ENCODE measurements around the gene MBTPS1. TPM values are rescaled to one million over a fixed set of nuclear protein-coding genes. Genes with fewer than 3 reads are reported as not detected.
A peak's percentile ranks its signal among the peaks of the same experiment; 100 is the strongest.

MBTPS1 gene
- total and polyA plus RNA-seq, 9 of the 15 experiments (the other 6 are each of a cell fraction or from before 2014, with no cell fraction given) = 2.8 to 57.6 (median 43.8) TPM

DNA sequence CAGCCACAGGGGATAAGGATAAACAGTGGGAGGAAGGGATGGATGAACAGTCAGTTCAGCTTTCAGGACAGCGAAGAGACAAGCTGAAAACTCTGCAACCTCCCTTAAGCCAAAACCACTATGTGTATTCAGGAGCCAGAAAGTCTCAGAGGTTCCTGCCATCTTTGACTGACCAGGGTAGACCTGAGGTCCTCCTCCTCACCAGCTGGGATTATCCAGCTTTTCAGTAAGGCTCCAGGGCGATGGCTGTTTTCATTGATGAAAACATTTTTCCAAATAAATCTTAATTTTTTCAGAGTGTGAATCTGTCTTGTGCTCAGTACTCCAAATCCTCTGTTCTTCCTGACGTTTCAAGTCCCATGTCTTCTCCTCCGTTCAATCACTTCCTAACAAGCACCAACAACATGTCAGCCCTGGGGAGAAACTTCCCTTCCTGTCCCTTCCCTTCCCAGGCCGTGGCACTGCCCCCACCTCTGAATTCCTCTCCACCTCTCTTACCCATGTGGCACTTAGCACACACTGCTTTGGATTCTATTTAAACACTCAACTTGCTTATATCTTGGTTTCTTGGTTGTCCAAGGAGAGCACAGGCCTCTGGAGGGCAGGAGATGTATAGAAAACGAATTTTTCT lies 23.0 kb upstream of the MBTPS1 start (continued):
- no peak for TF ChIP-seq BHLHE40 (IDR thresholded peaks at IDR 0.05; ENCODE audit: low read length)
- TF ChIP-seq KLF10 (CRISPR knock-in tag; IDR thresholded peaks at IDR 0.05) = no peak
- TF ChIP-seq, protein P1, sequence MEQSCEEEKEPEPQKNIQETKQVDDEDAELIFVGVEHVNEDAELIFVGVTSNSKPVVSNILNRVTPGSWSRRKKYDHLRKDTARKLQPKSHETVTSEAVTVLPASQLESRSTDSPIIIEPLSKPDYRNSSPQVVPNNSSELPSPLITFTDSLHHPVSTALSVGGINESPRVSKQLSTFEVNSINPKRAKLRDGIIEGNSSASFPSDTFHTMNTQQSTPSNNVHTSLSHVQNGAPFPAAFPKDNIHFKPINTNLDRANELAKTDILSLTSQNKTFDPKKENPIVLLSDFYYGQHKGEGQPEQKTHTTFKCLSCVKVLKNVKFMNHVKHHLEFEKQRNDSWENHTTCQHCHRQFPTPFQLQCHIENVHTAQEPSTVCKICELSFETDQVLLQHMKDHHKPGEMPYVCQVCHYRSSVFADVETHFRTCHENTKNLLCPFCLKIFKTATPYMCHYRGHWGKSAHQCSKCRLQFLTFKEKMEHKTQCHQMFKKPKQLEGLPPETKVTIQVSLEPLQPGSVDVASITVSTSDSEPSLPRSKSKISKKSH (CRISPR knock-in tag; IDR thresholded peaks at IDR 0.05) = no peak
- TF ChIP-seq, protein P2, sequence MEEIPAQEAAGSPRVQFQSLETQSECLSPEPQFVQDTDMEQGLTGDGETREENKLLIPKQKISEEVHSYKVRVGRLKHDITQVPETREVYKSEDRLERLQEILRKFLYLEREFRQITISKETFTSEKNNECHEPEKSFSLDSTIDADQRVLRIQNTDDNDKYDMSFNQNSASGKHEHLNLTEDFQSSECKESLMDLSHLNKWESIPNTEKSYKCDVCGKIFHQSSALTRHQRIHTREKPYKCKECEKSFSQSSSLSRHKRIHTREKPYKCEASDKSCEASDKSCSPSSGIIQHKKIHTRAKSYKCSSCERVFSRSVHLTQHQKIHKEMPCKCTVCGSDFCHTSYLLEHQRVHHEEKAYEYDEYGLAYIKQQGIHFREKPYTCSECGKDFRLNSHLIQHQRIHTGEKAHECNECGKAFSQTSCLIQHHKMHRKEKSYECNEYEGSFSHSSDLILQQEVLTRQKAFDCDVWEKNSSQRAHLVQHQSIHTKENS (CRISPR knock-in tag; IDR thresholded peaks at IDR 0.05) = no peak
- no peak for TF ChIP-seq DACH1 (IDR thresholded peaks at IDR 0.05; ENCODE audit: partially characterized antibody)
- TF ChIP-seq NFYB (IDR thresholded peaks at IDR 0.05; ENCODE audit: extremely low read depth, insufficient read length) = no peak
- TF ChIP-seq TFAM (CRISPR knock-in tag; conservative IDR thresholded peaks at IDR 0.05) = no peak
- 0 out of 4 replicates have a peak, but pooled peaks of 1 of the 2 experiments have one; percentile 39 for TF ChIP-seq RAD21 (CRISPR knock-in tag; conservative IDR thresholded peaks at IDR 0.05 in 1 of 2, IDR thresholded peaks at IDR 0.05 in 1 of 2)
- TF ChIP-seq, protein P3, sequence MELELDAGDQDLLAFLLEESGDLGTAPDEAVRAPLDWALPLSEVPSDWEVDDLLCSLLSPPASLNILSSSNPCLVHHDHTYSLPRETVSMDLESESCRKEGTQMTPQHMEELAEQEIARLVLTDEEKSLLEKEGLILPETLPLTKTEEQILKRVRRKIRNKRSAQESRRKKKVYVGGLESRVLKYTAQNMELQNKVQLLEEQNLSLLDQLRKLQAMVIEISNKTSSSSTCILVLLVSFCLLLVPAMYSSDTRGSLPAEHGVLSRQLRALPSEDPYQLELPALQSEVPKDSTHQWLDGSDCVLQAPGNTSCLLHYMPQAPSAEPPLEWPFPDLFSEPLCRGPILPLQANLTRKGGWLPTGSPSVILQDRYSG (tag; conservative IDR thresholded peaks at IDR 0.05; ENCODE audit: low read depth) = no peak
- no peak for TF ChIP-seq NFIC (IDR thresholded peaks at IDR 0.05)
- TF ChIP-seq POLR2B (IDR thresholded peaks at IDR 0.05; ENCODE audit: low read depth, partially characterized antibody) = no peak
- no peak for TF ChIP-seq HMG20A (CRISPR knock-in tag; conservative IDR thresholded peaks at IDR 0.05)
- TF ChIP-seq KAT2B (IDR thresholded peaks at IDR 0.05; ENCODE audit: low read depth, low read length) = no peak
- TF ChIP-seq, protein P4, sequence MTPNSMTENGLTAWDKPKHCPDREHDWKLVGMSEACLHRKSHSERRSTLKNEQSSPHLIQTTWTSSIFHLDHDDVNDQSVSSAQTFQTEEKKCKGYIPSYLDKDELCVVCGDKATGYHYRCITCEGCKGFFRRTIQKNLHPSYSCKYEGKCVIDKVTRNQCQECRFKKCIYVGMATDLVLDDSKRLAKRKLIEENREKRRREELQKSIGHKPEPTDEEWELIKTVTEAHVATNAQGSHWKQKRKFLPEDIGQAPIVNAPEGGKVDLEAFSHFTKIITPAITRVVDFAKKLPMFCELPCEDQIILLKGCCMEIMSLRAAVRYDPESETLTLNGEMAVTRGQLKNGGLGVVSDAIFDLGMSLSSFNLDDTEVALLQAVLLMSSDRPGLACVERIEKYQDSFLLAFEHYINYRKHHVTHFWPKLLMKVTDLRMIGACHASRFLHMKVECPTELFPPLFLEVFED (CRISPR knock-in tag; conservative IDR thresholded peaks at IDR 0.05) = peak; percentile 75; the same call in 1 of the 2 replicates
- TF ChIP-seq SOX6 (IDR thresholded peaks at IDR 0.05) = no peak
- peak; percentile 88 for TF ChIP-seq ZNF175 (CRISPR knock-in tag; IDR thresholded peaks at IDR 0.05; ENCODE audit: low read depth)
- no peak for TF ChIP-seq HSF4 (CRISPR knock-in tag; IDR thresholded peaks at IDR 0.05; ENCODE audit: borderline replicate concordance)
- no peak for TF ChIP-seq TAF1 (IDR thresholded peaks at IDR 0.05; ENCODE audit: control insufficient read depth, extremely low read depth, insufficient read depth, low read length, severe bottlenecking)
- no peak for TF ChIP-seq ZNF431 (CRISPR knock-in tag; IDR thresholded peaks at IDR 0.05)
